IPS DF 4.7 (cell line): ENCODE measurements around the gene BTBD10.

Source experiments
- DNase-seq: peaks from one replicate; pipeline ENCODE4 v3.0.0-alpha.2; 2013; ENCODE audit warnings: low spot score; ENCODE audit errors: extremely low read depth

BTBD10 gene

GRCh38 chr11:13339195-13340153 is 123.5 kb downstream of the BTBD10 start:
- DNase-seq: no peak

GRCh38 chr11:13338427-13339069 is 124.5 kb downstream of the BTBD10 start:
- DNase-seq: no peak

GRCh38 chr11:13338019-13338426 is 125.0 kb downstream of the BTBD10 start:
- no peak for DNase-seq
